ENCODE measurements around the gene SULF2.

The SULF2 gene

DNA sequence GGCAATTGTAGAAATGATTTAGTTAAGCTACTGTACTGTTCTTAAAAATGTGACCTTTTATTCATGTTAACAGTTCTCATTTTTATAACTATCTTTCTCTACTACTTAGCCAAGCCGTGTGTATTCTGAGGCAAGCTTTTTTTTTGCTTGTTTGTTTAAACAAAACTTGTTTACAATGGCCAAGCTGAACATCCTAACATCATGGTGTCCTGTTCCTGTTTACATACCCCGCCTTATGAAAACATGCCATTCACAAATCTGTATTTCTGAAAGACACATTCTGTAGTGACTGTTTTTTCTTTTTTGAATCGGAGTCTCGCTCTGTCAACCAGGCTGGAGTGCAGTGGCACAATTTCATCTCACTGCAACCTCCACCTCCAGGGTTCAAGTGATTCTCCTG is 142.7 kb downstream of the SULF2 start:
- no peak for DNase-seq (ENCODE audit: low read depth)

DNA sequence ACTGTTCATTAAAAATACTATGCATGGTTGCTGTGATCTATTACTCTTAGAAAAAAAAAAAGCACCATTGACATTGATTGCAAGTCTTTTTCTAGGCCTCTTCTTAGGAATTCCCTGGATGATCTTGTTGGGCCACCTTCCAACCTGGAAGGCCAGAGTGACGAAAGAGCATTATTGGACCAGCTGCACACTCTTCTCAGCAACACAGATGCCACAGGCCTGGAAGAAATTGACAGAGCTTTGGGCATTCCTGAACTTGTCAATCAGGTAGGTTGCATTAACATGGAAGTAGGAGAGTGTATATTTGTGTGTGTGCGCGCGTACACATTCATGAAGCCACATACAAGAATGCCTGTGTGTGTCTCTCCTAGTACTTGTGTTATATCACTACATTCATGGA is 143.2 kb downstream of the SULF2 start:
- DNase-seq (ENCODE audit: low read depth): no peak

DNA sequence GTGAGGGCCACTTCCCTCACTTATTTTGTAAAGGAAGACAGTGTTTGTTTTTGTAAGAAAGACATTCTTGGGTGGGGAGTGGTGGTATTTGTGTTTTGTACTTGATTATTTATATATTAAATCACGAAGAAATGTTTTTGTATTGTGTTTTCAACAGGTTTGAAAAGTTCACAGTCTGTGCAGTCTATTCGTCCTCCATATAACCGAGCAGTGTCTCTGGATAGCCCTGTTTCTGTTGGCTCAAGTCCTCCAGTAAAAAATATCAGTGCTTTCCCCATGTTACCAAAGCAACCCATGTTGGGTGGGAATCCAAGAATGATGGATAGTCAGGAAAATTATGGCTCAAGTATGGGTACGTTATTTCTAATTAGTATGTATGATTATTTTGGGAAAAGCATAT is 146.4 kb downstream of the SULF2 start:
- no peak for DNase-seq (ENCODE audit: low read depth)

DNA sequence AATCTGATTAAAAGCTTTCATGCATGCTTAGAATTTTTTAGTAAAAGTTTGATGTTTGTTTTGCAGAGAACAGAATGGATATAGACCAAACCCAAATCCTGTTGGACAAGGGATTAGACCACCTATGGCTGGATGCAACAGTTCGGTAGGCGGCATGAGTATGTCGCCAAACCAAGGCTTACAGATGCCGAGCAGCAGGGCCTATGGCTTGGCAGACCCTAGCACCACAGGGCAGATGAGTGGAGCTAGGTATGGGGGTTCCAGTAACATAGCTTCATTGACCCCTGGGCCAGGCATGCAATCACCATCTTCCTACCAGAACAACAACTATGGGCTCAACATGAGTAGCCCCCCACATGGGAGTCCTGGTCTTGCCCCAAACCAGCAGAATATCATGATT is 150.0 kb downstream of the SULF2 start:
- no peak for DNase-seq (ENCODE audit: low read depth)

DNA sequence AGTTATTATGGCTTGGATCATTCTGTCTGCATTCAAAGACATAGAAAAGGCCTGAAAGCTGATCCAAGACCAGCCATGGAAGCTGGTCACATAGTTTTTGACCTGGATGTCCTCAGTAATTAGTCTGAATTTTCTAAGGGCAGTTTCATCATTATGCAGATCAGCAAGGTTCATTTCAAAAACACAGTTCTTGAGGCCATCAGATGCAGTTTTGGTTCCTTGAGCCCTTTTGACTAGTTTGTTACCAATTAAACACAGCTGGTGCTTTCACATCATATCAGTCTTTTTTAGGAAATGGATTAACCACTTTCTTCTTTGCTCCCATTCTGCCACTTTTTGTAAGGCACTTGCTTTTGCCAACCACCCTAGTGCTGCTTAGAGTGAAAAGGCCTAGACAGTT is 154.2 kb downstream of the SULF2 start:
- no peak for DNase-seq (ENCODE audit: low read depth)

DNA sequence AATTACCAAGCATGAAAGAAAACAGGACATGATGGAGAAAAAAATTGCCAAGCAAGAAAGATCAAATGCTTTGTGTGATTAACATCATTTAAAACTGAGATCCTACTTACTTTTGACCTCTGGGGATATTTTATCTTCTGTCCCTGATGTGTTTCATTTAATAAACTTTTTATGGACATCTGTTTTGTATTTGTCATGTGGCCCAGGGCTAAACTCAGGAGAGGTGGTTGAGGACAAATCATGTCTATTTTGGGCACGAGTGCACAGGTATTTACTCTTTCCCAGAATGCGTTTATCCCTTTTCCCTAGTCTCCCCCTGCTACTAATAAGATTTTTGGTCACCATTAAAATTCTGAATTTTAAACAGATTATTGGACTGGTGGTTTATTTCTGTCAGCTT is 155.4 kb downstream of the SULF2 start:
- no peak for DNase-seq (ENCODE audit: low read depth)

DNA sequence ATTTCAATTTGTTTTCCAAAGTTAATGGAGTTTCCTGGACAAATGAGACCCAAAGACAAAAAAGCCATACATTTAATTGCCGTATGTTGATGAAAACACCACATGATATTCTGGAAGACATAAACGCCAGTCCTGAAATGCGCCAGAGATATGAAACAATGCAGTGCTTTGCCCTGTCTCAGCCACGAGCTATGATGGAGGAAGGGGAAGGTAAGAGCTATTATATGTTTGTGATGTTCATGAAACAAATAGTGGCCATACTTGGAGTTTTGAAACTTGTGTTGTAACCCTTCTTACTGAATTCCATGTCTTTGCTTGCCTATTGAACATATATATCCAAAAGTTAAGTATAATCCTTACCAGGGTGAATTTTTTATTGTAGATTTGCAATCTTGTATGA is 157.7 kb downstream of the SULF2 start:
- DNase-seq (ENCODE audit: low read depth): no peak

DNA sequence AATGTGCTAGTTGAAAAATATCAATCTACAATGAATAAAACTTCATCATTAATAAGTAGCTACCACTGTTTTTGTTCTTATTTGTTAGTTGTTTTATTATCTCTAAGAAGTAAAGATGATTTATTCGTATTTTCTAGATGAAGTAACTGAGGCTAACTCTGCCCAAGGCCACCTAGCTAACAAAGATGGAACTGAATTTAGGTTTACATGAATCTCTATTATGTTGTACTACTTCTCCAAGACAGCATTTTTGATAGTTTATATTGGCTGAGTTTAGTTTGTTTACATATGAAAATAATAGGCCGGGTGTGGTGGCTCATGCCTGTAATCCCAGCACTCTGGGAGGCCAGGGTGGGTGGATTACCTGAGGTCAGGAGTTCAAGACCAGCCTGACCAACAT is 162.1 kb downstream of the SULF2 start:
- DNase-seq (ENCODE audit: low read depth): no peak

DNA sequence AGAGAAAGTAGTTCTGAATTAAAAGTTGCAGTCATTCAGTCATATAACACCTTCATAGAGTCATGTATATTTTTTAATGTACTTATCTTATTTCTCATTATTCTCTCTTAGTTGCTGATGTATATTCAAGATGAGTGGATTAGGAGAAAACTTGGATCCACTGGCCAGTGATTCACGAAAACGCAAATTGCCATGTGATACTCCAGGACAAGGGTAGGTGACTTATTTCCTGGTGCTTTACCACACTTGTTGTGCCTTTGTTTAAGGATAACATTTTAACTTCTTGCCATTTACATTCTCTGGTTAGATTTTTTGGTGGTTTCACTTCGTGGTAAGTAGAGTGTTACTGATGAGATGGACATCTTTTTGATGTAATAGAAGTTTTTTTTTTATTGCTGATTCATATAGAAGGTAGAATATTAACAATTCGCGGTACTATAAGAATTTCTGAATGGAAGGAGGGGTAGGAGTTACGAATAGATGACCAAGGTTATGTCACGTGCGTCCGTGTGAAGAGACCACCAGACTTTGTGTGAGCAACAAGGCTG is 163.1 kb downstream of the SULF2 start:
- DNase-seq (ENCODE audit: low read depth): no peak

DNA sequence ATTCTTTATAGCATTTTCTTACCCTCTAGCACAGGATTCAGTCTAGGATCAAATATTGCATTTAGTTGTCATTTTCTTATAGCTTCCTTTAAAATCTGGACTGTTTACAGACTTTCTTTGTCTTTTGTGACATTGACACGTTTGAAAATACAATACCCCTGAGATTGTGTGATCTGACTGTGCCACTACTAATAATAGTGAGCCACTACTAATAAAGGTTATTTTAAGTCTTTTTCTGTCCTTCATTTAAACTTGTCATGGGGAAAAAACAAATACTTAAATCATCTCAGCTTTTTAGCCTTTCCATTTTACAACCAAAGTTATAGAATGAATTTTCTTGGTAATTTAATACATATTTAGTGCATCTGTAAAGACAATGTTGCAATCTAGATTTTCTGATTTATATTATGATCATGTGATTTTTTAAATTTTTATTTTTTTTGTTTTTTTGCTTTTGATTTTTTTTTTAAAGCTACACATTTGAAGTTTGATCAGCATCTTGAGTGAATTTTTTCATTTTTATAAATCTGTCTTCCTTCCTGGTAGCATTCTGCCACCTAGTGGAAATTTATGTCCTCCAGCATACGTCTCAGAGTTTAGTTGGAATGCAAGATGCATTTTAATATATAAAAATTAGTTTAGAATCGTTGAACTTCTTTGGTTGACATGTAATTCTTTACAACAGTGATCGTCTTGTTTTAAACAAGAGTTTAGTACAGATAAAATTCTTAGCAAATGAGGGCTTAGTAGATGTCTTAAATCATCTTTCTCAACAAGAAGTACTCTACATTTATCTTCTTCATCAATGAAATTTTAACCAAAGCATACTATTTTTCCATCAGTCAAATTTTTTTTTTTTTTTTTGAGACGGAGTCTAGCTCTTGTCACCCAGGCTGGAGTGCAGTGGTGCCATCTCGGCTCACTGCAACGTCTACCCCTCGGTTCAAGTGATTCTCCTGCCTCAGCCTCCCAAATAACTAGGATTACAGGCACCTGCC is 164.2 kb downstream of the SULF2 start:
- DNase-seq (ENCODE audit: low read depth): no peak

DNA sequence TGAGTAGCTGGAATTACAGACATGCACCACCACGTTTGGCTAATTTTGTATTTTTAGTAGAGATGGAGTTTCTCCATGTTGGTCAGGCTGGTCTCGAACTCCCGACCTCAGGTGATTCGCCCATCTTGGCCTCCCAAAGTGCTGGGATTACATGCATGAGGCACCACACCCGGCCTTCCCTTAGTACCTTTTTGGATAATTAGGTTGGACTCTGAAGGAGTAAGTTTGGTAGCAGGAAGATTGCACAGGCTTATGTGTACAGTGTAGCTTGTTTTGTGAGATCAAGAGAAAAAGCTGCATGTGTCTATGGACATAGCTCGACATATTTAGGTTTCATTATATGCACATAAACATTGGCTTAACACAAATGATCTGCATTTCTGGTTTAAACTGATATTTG is 166.8 kb downstream of the SULF2 start:
- DNase-seq (ENCODE audit: low read depth): no peak

DNA sequence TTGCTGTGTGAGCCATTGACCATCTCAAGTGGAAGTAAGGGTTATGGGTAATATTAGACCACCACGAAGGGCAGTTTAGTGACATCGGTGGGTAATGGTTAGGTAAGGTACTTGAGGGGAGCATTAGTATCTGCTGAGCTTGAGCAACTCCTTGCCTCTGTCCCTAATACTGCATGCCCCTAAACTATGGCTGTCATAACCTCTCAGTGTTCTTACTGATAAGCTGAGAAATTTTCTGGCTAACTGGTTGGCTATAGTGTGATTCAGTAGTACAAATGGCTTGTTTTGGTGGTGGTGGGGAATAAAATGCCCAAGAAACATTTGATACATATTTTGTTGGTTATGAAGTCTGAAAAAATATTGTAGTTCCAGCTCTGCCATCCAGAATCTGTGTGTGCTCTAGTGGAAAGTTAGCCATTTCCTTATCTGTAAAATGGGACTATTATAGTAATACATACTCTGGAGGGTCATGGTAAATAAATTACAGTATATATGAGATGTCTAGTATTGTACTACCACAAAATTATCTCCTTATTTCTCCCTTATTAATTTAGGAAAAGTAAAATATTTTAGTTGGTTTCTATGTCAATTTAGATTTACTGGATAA is 170.5 kb downstream of the SULF2 start:
- no peak for DNase-seq (ENCODE audit: low read depth)

DNA sequence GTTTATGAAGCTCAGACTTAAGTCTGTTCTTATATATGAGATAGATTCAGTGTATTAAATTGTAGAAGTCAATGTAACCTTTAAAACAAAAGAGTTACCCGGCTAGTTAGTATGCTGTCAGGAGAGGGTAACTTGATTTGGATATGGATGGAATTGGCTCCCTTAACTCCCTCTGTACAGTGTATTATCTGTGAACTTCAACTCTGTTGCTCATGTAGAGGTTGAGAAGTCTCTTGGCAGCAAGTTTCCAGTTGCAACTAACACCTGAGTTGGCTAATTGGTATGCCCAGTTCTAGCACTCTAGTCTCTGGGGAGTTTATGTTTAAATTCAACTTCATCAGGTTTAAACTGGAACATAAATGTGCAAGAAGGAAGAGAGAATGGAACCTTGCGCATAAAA is 172.6 kb downstream of the SULF2 start:
- DNase-seq (ENCODE audit: low read depth): no peak

DNA sequence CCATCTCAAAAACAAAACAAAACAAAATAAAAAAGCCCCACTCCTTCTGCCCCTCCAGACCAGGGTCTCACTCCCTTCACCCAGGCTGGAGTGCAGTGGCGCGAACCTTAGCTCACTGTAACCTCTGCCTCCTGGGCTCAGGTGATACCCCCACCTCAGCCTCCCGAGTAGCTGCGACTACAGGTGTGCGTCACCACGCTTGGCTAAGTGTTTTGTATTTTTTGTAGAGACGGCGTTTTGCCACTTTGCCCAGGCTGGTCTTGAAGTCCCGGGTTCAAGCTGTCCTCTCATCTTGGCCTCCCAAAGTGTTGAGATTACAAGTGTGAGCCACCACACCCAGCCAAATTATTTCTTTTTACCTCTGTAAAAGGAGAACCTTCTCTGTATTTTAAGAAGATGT is 173.5 kb downstream of the SULF2 start:
- no peak for DNase-seq (ENCODE audit: low read depth)

DNA sequence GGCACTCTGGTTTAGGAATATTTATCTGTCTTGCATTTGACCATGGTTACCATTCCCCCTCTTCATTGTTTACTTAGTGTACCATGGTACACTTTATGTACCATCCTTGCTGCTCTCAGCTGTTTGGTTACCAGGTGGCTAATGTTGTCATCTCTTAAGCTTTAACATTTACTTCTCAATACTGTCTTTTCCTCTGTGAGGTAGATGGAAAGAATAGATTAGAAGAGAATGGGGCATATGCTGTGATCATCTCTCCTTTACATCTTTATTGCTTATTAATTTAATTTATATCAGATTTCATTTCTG is 174.4 kb downstream of the SULF2 start:
- no peak for DNase-seq (ENCODE audit: low read depth)

DNA sequence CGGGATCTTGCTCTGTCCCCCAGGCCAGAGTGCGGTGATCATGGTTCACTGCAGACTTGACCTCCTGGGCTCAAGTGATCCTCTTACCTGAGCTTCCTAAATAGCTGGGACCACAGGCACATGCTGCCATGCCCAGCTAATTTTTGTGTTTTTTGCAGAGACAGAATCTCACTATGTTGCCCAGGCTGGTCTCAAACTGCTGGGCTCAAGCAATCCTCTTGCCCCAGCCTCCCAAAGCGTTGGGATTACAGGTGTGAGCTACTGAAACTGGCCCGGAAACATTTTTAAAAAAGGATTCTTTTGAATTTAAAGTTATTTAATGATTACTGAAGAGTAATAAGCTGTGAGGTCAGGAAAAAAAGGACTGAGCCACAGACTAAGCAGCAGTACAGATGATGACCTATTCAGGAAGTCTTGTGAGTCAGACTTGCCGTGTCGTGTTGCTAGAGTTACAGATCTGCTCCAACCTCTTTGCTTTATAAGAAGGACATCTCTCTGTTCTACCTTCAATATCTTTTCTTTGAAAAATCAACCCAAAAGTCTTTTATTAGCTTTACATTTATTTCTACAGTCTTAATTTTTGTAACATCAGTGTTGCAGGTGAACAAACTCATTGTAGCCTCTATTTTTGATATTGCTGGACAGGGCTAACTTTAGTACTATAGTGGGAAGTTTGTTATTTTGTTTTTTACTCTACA is 174.9 kb downstream of the SULF2 start:
- peak; percentile 53 for DNase-seq (ENCODE audit: low read depth)

DNA sequence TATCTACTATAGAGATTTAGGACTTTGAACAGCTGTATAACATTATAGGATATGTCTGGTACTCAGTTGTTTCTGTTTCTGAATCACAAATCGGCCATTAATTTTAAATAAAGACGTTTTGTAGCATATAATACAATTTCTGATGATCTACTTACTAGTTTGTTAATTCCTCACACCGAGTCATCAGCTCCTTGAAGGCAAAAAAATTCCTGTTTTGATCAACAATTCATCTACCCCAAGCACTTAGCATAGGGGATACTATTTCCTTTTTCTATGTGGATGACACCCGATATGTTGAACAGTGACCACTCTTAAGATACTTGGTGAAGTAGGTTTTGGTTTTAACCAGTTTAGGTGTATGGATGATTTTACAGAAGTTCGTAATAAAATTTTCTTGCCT is 176.3 kb downstream of the SULF2 start:
- DNase-seq (ENCODE audit: low read depth): no peak

Measured in activated T-cell treated with anti-CD3 and anti-CD28 coated beads for 1 hour (primary cell).